HG03097 (cell line): ENCODE measurements around the gene NFKBIE.
"Not testable (repeated sequence)": the region's sequence is repeated elsewhere in the genome, so short reads cannot be mapped to it uniquely, and the experiment has no call there.

Experiments
- ATAC-seq: cut with Tn5 transposase; IDR thresholded peaks from one replicate; pipeline ENCODE4 v1.9.1; 2021; ENCODE audit not compliant: unreplicated experiment, low FRiP score

The NFKBIE gene

GRCh38 chr6:44247338-44248302 is 17.7 kb downstream of the NFKBIE start:
- ATAC-seq, result peak; percentile 16

- peak; percentile 72 for ATAC-seq
Measured at GRCh38 chr6:44246663-44247337, 18.6 kb downstream of the NFKBIE start, which contains the start of gene HSP90AB1. TSS of gene HSP90AB1 (plus strand) at chr6:44247101. CDS start at chr6:44248630, 1,529 bp downstream.

- peak; percentile 42 for ATAC-seq
Measured at GRCh38 chr6:44245912-44246662, 19.3 kb downstream of the NFKBIE start.

- ATAC-seq, result no peak
Measured at GRCh38 chr6:44245391-44245911, 19.9 kb downstream of the NFKBIE start.

- no peak for ATAC-seq
Measured at GRCh38 chr6:44243345-44243744, 22.0 kb downstream of the NFKBIE start.

GRCh38 chr6:44238687-44239350 is 26.5 kb downstream of the NFKBIE start:
- no peak for ATAC-seq

GRCh38 chr6:44237813-44238433 is 27.4 kb downstream of the NFKBIE start:
- ATAC-seq, result peak; percentile 68

- ATAC-seq, result peak; percentile 42
Measured at GRCh38 chr6:44237021-44237812, 28.1 kb downstream of the NFKBIE start.

- ATAC-seq, result no peak
Measured at GRCh38 chr6:44235891-44236516, 29.3 kb downstream of the NFKBIE start.

- no peak for ATAC-seq
Measured at GRCh38 chr6:44235269-44235668, 30.1 kb downstream of the NFKBIE start.

GRCh38 chr6:44234101-44235025 is 31.0 kb downstream of the NFKBIE start:
- no peak for ATAC-seq

- ATAC-seq, result no peak
Measured at GRCh38 chr6:44233567-44234100, 31.7 kb downstream of the NFKBIE start.

GRCh38 chr6:44232676-44233566 is 32.4 kb downstream of the NFKBIE start:
- ATAC-seq, result no peak

- not testable (repeated sequence) for ATAC-seq
Measured at GRCh38 chr6:44231426-44231825, 33.9 kb downstream of the NFKBIE start.

- no peak for ATAC-seq
Measured at GRCh38 chr6:44230034-44230675, 35.2 kb downstream of the NFKBIE start.
